ENCODE data around the gene RNF121.

RNF121 gene

GRCh38 chr11:72037554-72038311 is 108.9 kb downstream of the RNF121 start:
- no peak for FAIRE-seq
- DNase-seq (ENCODE audit: low spot score): no peak

- FAIRE-seq: no peak
- no peak for DNase-seq (ENCODE audit: low spot score)
These were observed 109.6 kb downstream of the RNF121 start for GRCh38 chr11:72038491-72038890.

- no peak for FAIRE-seq
These were observed 110.4 kb downstream of the RNF121 start for GRCh38 chr11:72039031-72039855.

GRCh38 chr11:72039856-72040401 is 111.1 kb downstream of the RNF121 start:
- FAIRE-seq (no peak), DNase-seq (ENCODE audit: low spot score) (no peak)

More at GRCh38 chr11:72039031-72039855, 110.4 kb downstream of the RNF121 start:
- DNase-seq (ENCODE audit: low spot score): no peak

- DNase-seq (ENCODE audit: low spot score) (peak; percentile 90), FAIRE-seq (no peak)
These were observed 111.9 kb downstream of the RNF121 start for GRCh38 chr11:72040491-72041363.

GRCh38 chr11:72041364-72042063 is 112.7 kb downstream of the RNF121 start:
- FAIRE-seq (no peak), DNase-seq (ENCODE audit: low spot score) (peak; percentile 44)

- no peak for FAIRE-seq
These were observed 113.4 kb downstream of the RNF121 start for GRCh38 chr11:72042064-72042745.

GRCh38 chr11:72045849-72046248 is 117.0 kb downstream of the RNF121 start:
- FAIRE-seq (no peak), DNase-seq (ENCODE audit: low spot score) (no peak)

More at GRCh38 chr11:72042064-72042745, 113.4 kb downstream of the RNF121 start:
- no peak for DNase-seq (ENCODE audit: low spot score)
